ENCODE measurements around the gene SUPT5H. TPM values are rescaled to one million over a fixed set of nuclear protein-coding genes. Genes with fewer than 3 reads are reported as not detected.
A peak's percentile ranks its signal among the peaks of the same experiment; 100 is the strongest.

SUPT5H gene
- total and polyA plus RNA-seq, 2 of the 13 experiments (the other 11 are each of a cell fraction or from before 2014, with no cell fraction given), result 48.2 to 51.7 TPM

DNA sequence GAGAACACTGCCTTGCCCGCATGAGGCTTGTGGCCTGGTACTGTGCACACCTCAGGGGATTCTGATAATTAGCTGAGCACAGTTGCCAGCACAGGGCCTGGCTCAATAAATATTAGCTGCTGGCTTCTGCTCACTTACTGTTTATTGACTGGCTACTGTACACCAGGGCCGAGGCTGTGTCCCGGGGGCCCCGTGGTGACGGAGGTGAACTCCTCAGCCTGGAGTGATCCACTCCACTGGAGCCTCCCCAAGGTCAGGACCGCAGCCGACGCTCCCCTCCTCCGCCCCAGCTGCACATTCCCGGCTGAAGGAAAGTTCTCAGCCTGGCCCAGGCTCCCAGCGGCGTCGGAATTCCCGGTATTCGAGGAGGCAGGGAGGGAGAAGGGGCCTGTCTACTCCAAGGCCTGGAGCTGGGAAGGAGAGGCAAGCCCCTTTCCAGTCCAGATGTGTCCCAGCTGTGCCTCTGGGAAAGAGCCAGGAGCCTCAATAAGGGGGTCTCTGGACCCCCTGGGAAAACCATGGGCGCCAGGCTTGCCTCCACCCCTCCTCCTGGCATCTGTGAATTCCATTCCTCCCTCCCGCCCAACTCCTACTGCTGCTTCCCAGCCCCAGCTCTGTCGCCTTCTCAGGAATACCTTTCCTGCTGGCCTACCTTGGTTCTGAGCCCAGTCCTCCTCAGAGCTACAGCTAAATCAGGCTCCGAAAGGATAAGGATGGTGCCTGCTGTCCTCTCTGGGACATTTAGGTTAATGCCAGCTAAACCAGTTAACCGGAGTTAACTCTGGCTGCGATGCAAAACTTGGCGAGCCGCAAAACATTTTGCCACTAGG is 16.9 kb upstream of the SUPT5H start (continued):
- no peak for TF ChIP-seq ZNF577 (CRISPR knock-in tag; IDR thresholded peaks at IDR 0.05; ENCODE audit: borderline replicate concordance, low read depth)
- no peak; the same call in 1 of the 2 replicates for TF ChIP-seq NCOA2 (CRISPR knock-in tag; IDR thresholded peaks at IDR 0.05)
- TF ChIP-seq, protein P1, sequence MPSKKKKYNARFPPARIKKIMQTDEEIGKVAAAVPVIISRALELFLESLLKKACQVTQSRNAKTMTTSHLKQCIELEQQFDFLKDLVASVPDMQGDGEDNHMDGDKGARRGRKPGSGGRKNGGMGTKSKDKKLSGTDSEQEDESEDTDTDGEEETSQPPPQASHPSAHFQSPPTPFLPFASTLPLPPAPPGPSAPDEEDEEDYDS (CRISPR knock-in tag; IDR thresholded peaks at IDR 0.05), result no peak
- no peak for TF ChIP-seq SAFB2 (CRISPR knock-in tag; IDR thresholded peaks at IDR 0.05; ENCODE audit: borderline replicate concordance, low read depth)
- no peak for TF ChIP-seq ZNF382 (CRISPR knock-in tag; IDR thresholded peaks at IDR 0.05; ENCODE audit: borderline replicate concordance)
- TF ChIP-seq, protein P2, sequence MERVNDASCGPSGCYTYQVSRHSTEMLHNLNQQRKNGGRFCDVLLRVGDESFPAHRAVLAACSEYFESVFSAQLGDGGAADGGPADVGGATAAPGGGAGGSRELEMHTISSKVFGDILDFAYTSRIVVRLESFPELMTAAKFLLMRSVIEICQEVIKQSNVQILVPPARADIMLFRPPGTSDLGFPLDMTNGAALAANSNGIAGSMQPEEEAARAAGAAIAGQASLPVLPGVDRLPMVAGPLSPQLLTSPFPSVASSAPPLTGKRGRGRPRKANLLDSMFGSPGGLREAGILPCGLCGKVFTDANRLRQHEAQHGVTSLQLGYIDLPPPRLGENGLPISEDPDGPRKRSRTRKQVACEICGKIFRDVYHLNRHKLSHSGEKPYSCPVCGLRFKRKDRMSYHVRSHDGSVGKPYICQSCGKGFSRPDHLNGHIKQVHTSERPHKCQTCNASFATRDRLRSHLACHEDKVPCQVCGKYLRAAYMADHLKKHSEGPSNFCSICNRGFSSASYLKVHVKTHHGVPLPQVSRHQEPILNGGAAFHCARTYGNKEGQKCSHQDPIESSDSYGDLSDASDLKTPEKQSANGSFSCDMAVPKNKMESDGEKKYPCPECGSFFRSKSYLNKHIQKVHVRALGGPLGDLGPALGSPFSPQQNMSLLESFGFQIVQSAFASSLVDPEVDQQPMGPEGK (CRISPR knock-in tag; IDR thresholded peaks at IDR 0.05), result peak; percentile 79
- no peak for TF ChIP-seq CREB1 (IDR thresholded peaks at IDR 0.05)
- TF ChIP-seq CREB1 (CRISPR knock-in tag; IDR thresholded peaks at IDR 0.05), result no peak
- no peak for TF ChIP-seq ZNF224 (CRISPR knock-in tag; IDR thresholded peaks at IDR 0.05)
- no peak for TF ChIP-seq ZFP36 (IDR thresholded peaks at IDR 0.05; ENCODE audit: borderline replicate concordance, low read depth, low read length, partially characterized antibody)
- TF ChIP-seq, protein P3, sequence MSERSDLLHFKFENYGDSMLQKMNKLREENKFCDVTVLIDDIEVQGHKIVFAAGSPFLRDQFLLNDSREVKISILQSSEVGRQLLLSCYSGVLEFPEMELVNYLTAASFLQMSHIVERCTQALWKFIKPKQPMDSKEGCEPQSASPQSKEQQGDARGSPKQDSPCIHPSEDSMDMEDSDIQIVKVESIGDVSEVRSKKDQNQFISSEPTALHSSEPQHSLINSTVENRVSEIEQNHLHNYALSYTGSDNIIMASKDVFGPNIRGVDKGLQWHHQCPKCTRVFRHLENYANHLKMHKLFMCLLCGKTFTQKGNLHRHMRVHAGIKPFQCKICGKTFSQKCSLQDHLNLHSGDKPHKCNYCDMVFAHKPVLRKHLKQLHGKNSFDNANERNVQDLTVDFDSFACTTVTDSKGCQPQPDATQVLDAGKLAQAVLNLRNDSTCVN (CRISPR knock-in tag; IDR thresholded peaks at IDR 0.05; ENCODE audit: borderline replicate concordance), result 0 out of 2 replicates have a peak, but pooled peaks have one; percentile 22
- TF ChIP-seq, protein P4, sequence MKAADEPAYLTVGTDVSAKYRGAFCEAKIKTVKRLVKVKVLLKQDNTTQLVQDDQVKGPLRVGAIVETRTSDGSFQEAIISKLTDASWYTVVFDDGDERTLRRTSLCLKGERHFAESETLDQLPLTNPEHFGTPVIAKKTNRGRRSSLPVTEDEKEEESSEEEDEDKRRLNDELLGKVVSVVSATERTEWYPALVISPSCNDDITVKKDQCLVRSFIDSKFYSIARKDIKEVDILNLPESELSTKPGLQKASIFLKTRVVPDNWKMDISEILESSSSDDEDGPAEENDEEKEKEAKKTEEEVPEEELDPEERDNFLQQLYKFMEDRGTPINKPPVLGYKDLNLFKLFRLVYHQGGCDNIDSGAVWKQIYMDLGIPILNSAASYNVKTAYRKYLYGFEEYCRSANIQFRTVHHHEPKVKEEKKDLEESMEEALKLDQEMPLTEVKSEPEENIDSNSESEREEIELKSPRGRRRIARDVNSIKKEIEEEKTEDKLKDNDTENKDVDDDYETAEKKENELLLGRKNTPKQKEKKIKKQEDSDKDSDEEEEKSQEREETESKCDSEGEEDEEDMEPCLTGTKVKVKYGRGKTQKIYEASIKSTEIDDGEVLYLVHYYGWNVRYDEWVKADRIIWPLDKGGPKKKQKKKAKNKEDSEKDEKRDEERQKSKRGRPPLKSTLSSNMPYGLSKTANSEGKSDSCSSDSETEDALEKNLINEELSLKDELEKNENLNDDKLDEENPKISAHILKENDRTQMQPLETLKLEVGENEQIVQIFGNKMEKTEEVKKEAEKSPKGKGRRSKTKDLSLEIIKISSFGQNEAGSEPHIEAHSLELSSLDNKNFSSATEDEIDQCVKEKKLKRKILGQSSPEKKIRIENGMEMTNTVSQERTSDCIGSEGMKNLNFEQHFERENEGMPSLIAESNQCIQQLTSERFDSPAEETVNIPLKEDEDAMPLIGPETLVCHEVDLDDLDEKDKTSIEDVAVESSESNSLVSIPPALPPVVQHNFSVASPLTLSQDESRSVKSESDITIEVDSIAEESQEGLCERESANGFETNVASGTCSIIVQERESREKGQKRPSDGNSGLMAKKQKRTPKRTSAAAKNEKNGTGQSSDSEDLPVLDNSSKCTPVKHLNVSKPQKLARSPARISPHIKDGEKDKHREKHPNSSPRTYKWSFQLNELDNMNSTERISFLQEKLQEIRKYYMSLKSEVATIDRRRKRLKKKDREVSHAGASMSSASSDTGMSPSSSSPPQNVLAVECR (CRISPR knock-in tag; IDR thresholded peaks at IDR 0.05; ENCODE audit: borderline replicate concordance), result peak; percentile 66; the same call in 1 of the 2 replicates
- TF ChIP-seq NPAS2 (CRISPR knock-in tag; IDR thresholded peaks at IDR 0.05; ENCODE audit: borderline replicate concordance), result no peak
- TF ChIP-seq ZNF737 (CRISPR knock-in tag; IDR thresholded peaks at IDR 0.05; ENCODE audit: borderline replicate concordance), result no peak
- no peak for TF ChIP-seq NCOA5 (CRISPR knock-in tag; IDR thresholded peaks at IDR 0.05)
- TF ChIP-seq ZNF446 (CRISPR knock-in tag; IDR thresholded peaks at IDR 0.05), result no peak
- TF ChIP-seq CREM (IDR thresholded peaks at IDR 0.05), result peak; percentile 37; the same call in 1 of the 2 replicates
- no peak for TF ChIP-seq CREM (CRISPR knock-in tag; IDR thresholded peaks at IDR 0.05)
- TF ChIP-seq ZNF567 (CRISPR knock-in tag; IDR thresholded peaks at IDR 0.05; ENCODE audit: borderline replicate concordance), result no peak
- TF ChIP-seq, protein P5, sequence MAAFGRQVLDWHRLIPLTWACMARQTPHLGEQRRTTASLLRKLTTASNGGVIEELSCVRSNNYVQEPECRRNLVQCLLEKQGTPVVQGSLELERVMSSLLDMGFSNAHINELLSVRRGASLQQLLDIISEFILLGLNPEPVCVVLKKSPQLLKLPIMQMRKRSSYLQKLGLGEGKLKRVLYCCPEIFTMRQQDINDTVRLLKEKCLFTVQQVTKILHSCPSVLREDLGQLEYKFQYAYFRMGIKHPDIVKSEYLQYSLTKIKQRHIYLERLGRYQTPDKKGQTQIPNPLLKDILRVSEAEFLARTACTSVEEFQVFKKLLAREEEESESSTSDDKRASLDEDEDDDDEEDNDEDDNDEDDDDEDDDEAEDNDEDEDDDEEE (CRISPR knock-in tag; IDR thresholded peaks at IDR 0.05), result no peak
- TF ChIP-seq TBX2 (CRISPR knock-in tag; IDR thresholded peaks at IDR 0.05; ENCODE audit: borderline replicate concordance), result no peak
